Keratinocyte (primary cell): Measurements from ENCODE around the gene ATP13A1.
A peak's percentile ranks its signal among the peaks of the same experiment; 100 is the strongest.

ENCODE experiments used
- CTCF ChIP-seq, 3 experiments: IDR thresholded peaks in 1 of 3; conservative IDR thresholded peaks in 1 of 3; optimal IDR thresholded peaks in 1 of 3; 2 replicates in 2 of 3; 3 replicates in 1 of 3; pipeline versions ENCODE3 to v1.5.1; 2011; ENCODE audit warnings: low read length in 3 of 3, mild to moderate bottlenecking in 3 of 3, moderate library complexity in 2 of 3, control low read depth in 1 of 3, inconsistent platforms in 1 of 3; ENCODE audit not compliant: insufficient read depth in 2 of 3; ENCODE audit errors: extremely low read depth in 1 of 3
- EZH2 ChIP-seq: IDR thresholded peaks from one replicate; pipeline ENCODE4 v1.6.1; 2012; ENCODE audit warnings: inconsistent platforms, mild to moderate bottlenecking, low read length, moderate library complexity

GRCh38 chr19:19643158-19644053, 20.1 kb downstream of the ATP13A1 start, which contains the start of gene GMIP:
- TF ChIP-seq CTCF (optimal IDR thresholded peaks at IDR 0.05 in 1 of 3, IDR thresholded peaks at IDR 0.05 in 1 of 3, conservative IDR thresholded peaks at IDR 0.05 in 1 of 3; ENCODE audit: extremely low read depth in 1 of 3, insufficient read depth in 2 of 3, low read length in 3 of 3), result peak; percentile 76 to 83 (median 77)
- TF ChIP-seq EZH2, result no peak
